ENCODE measurements around the gene GPR84. TPM values are rescaled to one million over a fixed set of nuclear protein-coding genes. Genes with fewer than 3 reads are reported as not detected.
A peak's percentile ranks its signal among the peaks of the same experiment; 100 is the strongest.

Gene GPR84
- total RNA-seq, 1 donor from 2014 or later = not detected

DNA sequence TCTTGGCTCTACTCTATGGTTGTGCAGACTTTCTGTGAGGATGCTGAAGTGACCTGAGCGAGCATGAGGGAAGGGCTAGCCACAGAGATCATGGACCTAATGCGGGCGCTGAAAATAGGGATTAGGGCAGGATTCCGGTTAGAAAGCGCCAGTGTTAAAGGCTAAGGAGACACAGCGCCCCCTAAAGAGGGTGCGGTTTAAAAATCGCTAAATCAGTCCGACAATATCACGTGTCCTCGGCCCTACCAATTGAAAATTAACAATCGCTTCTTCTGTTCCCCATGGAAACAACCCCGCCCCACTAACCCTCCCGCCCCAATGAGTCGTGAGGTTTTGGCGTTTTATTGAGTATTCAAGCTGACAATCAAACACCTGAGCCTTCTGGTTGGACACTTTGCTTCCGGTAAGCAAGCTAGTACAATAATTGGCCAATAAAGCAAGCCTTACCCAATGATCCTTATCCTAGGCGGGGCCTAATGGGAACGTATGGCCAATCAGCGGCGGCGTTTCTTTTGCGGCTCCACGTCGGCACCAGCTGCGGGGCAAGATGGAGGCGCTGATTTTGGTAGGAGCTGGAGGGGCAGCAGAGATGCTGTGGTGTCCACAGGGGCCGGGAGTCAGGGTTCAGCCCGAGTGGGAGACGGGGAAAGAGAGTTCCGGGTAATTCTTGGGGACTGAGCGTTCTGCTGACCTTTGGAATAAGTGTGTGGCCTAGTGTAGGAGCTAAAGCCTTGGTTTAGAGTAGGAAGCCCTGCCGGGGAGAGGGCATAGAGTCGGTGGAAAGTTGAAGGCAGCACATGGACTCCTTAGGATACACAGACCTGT is 39.5 kb downstream of the GPR84 start, which contains the start of gene COPZ1:
Gene COPZ1, plus strand, starts transcription at position 515 of the 825 bp plus-strand sequence. Its CDS starts 33 bp downstream, at position 548.
- Histone ChIP-seq H3K27me3 (ENCODE audit: control insufficient read depth, insufficient read depth, low read length) (no peaks in the 10 kb centered on the region), H3K36me3 (ENCODE audit: control insufficient read depth, insufficient read depth, low read length) (no peaks in the 10 kb centered on the region), H3K4me3 (ENCODE audit: low read depth, low read length) (peak within 1 kb of the TSS; percentile 52)
- peak; percentile 85 for TF ChIP-seq CTCF (IDR thresholded peaks at IDR 0.05; ENCODE audit: insufficient read depth, low read length, poor library complexity, severe bottlenecking)
- peak; percentile 99 for DNase-seq (ENCODE audit: low read depth)

- no peak for TF ChIP-seq CTCF (IDR thresholded peaks at IDR 0.05; ENCODE audit: insufficient read depth, low read length, poor library complexity, severe bottlenecking)
- Histone ChIP-seq H3K27me3 (ENCODE audit: control insufficient read depth, insufficient read depth, low read length) (no peaks in the 10 kb centered on the region), H3K4me3 (ENCODE audit: low read depth, low read length) (no peak overlapping the region), H3K36me3 (ENCODE audit: control insufficient read depth, insufficient read depth, low read length) (no peaks in the 10 kb centered on the region)
- no peak for DNase-seq (ENCODE audit: low read depth)
Measured at GRCh38 chr12:54321363-54321762, 42.9 kb downstream of the GPR84 start.

Other genes with a start within 250 kb of the GPR84 start
- gene SMUG1, start 175.5 kb downstream of the GPR84 start, total RNA-seq = 66.5 and 67.1 TPM in 2 replicates
- 63.8 and 64.8 TPM in 2 replicates for gene CBX5, start 84.4 kb downstream of the GPR84 start, total RNA-seq
- gene HNRNPA1, start 83.8 kb downstream of the GPR84 start, total RNA-seq = 514 and 645 TPM in 2 replicates
- 0.07 and 0.17 TPM in 2 replicates for gene NFE2, start 63.5 kb downstream of the GPR84 start, total RNA-seq
- 122 and 157 TPM in 2 replicates for gene COPZ1, start 39.4 kb downstream of the GPR84 start, total RNA-seq
- 5.6 and 11.6 TPM in 2 replicates for gene ZNF385A, start 20.2 kb upstream of the GPR84 start, total RNA-seq
- 109 and 120 TPM in 2 replicates for gene ITGA5, start 54.8 kb upstream of the GPR84 start, total RNA-seq
- 0.34 and 1.8 TPM in 2 replicates for gene GTSF1, start 109.1 kb upstream of the GPR84 start, total RNA-seq
- not detected in 2 replicates for gene NCKAP1L, start 133.3 kb upstream of the GPR84 start, total RNA-seq
- 0.75 and 1.8 TPM in 2 replicates for gene PDE1B, start 185.1 kb upstream of the GPR84 start, total RNA-seq
- 2.4 and 3.4 TPM in 2 replicates for gene PPP1R1A, start 224.2 kb upstream of the GPR84 start, total RNA-seq

Data from kidney epithelial cell (primary cell).